Nucleus accumbens (tissue), 56 donors: ENCODE data around the gene CFAP74.
A peak's percentile ranks its signal among the peaks of the same experiment; 100 is the strongest.

ENCODE experiments used
- DNase-seq, 56 donors: peaks; one replicate each; lab custom pipeline; 2025; lab: John Stamatoyannopoulos, UW

The CFAP74 gene

DNA sequence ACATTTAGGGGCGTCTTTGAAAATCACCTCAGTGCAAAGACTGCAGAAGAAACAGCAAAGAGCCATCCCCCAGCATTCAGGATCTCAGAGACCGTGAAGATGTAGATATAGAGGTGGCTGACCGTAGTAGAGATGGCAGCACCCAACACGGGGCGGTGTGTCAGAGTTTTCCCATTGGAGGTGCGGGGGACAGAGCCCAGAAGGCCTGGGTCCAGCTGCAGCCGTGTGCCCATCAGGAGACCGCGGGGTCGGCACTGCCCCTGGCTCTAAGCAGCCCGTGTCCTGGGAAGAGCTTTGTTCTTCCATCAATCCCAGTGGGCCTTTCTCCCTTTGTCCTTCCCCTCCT lies 16.7 kb upstream of the CFAP74 start:
- DNase-seq, result no peak

GRCh38 chr1:2019571-2020309 lies 16.2 kb upstream of the CFAP74 start:
- no peak for DNase-seq

DNA sequence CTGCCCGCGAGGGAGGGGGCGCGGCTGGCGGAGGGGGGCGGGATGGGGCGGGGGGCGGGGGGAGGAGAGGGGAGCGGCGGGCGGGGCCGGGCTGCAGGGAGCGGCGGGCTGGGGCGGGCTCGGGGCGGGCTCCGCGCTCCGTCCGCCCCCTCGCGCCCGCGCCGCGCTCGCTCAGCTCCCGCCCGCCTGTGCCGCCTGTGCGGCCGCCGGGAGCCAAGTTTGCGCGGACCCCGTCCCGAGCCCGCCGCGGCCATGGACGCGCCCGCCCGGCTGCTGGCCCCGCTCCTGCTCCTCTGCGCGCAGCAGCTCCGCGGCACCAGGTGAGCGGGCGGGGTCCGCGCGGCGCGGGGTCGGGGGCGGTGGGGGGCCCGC lies 15.6 kb upstream of the CFAP74 start, which contains the start of gene GABRD:
Gene GABRD (plus strand): TSS at position 174 of the 372 bp plus-strand sequence. CDS start 79 bp downstream, at position 253.
- DNase-seq, result peak in 2 of 56 donors; percentile 20 to 43

DNA sequence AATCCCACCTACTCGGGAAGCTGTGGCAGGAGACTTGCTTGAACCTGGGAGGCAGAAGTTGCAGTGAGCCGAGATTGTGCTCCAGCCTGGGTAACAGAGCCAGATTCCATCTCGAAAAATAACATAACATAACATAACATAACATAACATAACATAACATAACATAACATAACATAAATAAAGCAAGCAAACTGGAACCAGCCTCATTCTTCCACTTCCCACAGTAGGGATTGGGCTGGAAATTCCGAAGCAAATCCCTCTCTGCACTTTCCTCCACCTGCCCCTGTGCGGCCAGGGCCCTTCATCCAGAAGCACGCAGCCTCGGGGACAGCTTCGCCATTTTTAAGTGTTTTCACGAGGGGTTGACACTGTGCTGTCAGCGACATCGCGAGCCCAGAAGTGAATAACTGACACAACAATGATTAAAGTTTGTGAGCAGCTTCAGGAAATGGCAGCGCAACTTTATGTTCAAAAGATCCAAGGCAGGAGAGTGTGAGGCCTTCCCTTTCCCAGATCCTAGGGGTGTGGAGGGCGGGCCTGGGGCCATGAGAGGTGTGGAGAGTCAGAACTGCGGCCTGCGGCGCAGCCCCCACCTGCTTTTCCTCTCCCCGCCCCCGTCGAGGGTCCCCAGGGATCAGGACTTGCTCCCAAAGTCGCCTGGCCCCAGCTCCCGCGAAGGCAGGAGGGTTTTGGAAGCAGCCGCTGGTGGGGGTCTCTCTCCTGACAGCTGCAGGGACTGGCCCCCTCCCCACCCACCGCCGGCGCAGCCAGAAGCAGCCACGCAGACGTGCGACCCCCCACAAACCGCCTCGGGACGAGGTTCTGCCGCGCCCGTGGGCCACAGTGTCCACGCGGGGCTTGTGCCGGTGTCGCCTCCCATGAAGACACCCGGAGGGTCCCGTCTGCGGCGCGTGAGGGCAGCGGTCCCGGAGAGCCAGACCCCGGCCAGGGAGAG lies 14.9 kb upstream of the CFAP74 start:
- DNase-seq, result no peak

DNA sequence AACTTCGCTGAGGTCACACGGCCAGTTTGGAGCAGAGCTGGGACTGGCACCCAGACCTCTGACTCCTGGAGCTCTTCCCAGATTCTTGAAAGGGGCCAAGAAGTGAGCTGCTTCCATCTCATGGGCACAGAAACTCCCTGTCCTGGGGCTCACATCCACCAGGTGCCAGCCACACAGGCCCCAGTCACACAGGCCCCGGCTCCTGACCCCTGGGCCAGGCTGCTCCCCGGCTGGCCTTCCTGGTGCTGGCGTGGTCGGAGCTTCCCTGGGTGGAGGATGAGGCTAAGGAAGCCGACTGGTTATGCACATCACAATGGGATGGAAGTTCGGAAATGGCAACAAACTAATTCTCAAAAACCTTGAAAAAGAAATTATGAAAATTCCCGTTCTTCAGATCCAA lies 12.5 kb upstream of the CFAP74 start:
- DNase-seq, result no peak

- no peak for DNase-seq
Observed at GRCh38 chr1:2014741-2015735, 11.5 kb upstream of the CFAP74 start.

- no peak for DNase-seq
Observed at GRCh38 chr1:2014181-2014580, 10.6 kb upstream of the CFAP74 start.

DNA sequence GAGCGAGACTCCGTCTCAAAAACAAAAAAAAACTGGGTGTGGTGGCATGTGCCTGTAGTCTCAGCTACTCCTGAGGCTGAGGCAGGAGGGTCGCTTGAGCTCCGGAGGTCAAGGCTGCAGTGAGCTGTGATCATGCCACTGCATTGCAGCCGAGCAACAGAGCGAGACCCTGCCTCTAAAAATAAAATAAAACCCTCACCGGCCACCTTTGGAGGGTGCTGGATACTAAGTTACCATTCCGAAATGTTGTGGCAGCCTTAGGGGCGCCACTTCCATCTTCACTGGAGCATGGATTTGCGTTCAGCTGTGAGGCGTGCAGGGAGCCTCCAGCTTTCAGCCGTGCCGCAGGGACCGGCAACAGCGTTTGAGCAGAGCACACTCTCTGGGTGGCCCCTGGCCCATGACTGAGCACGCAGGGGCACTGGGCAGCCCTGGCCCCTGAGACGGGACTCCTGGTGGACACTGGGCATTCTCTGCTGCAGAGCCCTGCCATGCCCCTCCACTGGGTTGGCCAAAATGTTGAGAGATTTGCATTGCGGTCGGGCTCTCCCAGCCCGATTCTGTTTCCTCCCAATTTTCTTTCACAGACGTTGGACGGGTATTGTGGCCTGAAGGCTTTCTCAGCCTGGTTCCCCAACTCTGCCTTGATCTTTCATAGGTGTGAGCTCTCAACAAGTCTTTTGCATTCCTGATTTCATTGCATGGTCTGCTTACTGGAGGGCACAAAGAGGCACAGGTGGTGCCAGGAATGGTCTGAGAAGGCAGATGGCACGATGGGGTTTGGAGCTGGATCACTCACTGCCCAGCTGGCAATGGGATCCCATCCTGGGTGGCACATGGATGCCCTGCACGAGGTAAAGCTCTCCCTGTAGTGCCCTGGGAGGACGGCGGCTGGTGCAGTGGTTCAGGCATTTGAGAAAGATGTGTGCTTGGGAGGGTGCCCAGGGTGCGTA lies 5.8 kb upstream of the CFAP74 start:
- no peak for DNase-seq

- DNase-seq, result no peak
Observed at GRCh38 chr1:2004856-2005255, 1.3 kb upstream of the CFAP74 start.

DNA sequence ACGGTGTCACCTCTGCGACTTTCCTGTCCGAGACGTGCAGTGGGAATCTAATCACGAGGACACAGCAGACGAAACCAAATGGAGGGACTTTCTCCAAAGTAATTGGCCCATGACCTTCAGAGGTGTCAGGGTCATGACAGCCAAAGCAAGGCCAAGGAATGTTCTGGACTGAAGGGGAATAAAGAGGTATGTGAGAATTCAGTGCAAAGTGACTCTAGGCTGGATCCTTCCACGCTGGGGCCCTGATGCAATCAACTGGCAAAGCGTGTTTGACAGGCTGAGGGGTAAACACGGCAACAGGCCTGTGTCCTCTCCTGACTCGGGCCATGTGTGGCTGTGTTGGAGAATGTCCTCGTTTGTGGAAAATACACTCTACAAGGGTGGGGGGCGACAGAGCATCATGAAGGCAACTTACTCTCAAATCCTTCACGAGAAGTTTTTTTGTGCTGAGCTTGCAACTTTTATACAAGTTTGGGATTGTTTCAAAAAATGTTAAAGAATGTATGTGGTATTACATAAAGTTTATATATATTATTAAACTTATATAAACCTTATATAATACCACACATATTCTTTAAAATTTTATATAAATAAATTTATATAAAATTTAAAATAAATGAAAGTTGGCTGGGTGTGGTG lies 1.7 kb downstream of the CFAP74 start:
- no peak for DNase-seq

DNA sequence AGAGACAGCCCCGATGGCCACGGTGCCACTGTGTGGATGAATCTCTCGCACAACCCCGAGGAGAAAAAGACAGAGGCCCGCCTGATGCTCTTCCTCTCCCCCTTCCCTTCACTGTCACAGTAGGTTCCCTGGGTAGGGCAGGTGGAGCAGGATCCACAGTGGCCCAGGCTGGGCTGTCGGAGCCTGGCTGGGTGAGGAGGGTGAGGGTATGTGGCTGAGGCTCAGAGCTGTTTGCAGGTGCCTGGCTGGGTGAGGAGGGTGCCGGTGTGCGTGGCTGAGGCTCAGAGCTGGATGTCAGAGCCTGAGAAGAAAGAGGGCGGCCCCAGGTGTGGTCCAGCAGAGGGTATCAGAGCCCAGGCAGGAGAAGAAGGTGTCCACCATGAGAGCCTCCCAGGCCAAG lies 2.7 kb downstream of the CFAP74 start:
- no peak for DNase-seq

- DNase-seq, result no peak
Observed at GRCh38 chr1:2000432-2000831, 3.2 kb downstream of the CFAP74 start.

DNA sequence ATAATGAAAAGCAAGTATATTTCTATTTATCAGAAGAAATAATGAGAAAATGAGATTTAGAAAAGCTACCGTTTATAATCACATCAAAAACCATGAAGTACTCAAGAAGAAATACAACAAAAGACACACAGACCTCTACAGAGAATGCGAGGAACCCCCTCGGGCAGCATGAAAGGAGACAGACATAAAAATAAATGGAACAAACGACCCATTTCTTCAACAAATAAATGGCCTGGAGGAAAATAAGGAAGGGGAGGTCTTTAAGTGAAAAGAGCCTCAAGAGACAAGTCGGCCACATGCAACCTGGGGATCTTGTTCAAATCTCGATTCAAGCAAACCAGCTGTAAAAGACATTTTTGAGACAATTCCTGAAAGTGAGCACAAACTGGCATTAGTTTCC lies 6.0 kb downstream of the CFAP74 start:
- no peak for DNase-seq

- DNase-seq, result no peak
Observed at GRCh38 chr1:1996207-1996651, 7.4 kb downstream of the CFAP74 start.

GRCh38 chr1:1994536-1994935 lies 9.1 kb downstream of the CFAP74 start:
- DNase-seq, result no peak

DNA sequence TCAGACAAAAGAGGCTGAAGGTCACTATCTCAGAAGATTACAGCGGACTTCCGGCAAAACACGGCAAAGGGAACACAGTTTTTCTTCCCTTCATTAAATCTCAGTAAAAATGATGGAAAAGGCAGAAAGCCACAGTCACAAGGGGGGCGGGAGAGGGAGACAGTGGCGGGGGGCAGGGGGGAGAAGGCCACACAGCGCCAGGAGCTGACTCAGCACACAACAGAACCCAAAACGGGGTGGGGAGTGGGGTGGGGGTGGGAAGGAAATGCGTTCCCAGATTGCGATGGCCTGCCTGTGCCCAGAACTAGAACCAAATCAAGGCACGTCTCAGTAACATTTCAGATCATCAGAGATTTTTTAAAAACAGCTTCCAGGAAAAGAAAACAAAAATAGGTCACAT lies 13.4 kb downstream of the CFAP74 start:
- DNase-seq, result no peak

DNA sequence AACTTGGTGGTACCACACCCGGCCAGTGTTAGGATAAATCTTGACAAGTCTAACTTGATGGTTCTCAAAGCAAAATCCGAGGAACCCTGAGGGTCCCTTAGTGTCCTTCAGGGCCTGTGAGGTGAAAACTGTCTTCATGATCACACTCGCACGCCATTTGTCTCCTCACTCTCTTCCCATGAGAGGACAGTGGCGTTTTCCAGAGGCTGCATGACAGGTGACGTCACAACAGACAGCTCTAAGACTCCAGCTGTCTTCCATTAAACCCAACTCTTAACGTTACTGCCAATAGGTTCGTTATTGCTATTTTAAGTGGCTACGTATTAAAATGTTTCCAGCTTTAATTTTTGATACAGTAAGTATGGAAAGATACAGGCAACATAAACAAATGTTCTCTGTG lies 13.8 kb downstream of the CFAP74 start:
- no peak for DNase-seq

DNA sequence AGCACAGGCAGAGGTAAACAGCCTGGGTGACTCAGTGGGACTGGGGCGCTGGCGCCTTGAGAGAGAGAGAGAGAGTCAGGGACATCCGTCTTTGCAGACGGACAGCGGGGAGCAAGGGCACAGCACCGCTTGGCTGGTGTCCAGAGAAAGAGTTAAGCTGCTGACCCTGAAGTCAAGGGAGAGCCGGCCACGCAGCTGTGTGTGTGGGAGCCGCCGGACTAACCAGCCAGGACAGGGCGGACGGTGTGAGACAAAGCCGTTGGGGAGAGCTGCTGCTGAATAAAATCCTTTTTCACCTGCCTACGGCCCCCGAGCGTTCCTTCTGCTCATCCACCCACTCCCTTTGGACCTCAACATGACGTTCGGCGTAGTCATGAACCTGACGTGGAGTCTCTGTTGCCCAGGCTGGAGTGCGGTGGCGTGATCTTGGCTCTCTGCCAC lies 14.5 kb downstream of the CFAP74 start:
- DNase-seq, result no peak
